H9 (cell line): Measurements from ENCODE around the gene BEGAIN. TPM values are rescaled to one million over a fixed set of nuclear protein-coding genes. Genes with fewer than 3 reads are reported as not detected.

Experiments used
- DNase-seq: peaks from one replicate; pipeline ENCODE4 v3.0.0-alpha.2; 2017
- H2AFZ ChIP-seq: one replicate; pipeline ENCODE4 v1.6.1; 2013; ENCODE audit warnings: mild to moderate bottlenecking, low read length, control low read depth, moderate library complexity
- H2AK5ac ChIP-seq: 2 replicates; pipeline ENCODE4 v1.6.1; 2013; ENCODE audit warnings: low read length, control low read depth, mixed read lengths; ENCODE audit not compliant: insufficient read length
- H2BK120ac ChIP-seq: one replicate; pipeline ENCODE4 v1.6.1; 2013; ENCODE audit warnings: low read depth, mild to moderate bottlenecking, low read length, control low read depth, inconsistent platforms; ENCODE audit not compliant: poor library complexity, severe bottlenecking
- H2BK12ac ChIP-seq: 2 replicates; pipeline ENCODE4 v1.6.1; 2013; ENCODE audit warnings: low read length, control low read depth, mixed read lengths, low read depth; ENCODE audit not compliant: insufficient read length
- H2BK15ac ChIP-seq: 2 replicates; pipeline ENCODE4 v1.6.1; 2013; ENCODE audit warnings: low read depth, low read length, control low read depth
- H2BK20ac ChIP-seq: one replicate; pipeline ENCODE4 v1.6.1; 2013; ENCODE audit warnings: low read depth, mild to moderate bottlenecking, low read length, control low read depth, inconsistent platforms; ENCODE audit not compliant: poor library complexity, severe bottlenecking
- H2BK5ac ChIP-seq: 2 replicates; pipeline ENCODE4 v1.6.1; 2013; ENCODE audit warnings: low read length, control low read depth, mixed read lengths; ENCODE audit not compliant: insufficient read length
- H3K14ac ChIP-seq: 2 replicates; pipeline ENCODE4 v1.6.1; 2013; ENCODE audit warnings: low read length, control low read depth; ENCODE audit not compliant: insufficient read depth
- H3K18ac ChIP-seq: 2 replicates; pipeline ENCODE4 v1.6.1; 2013; ENCODE audit warnings: low read depth, mild to moderate bottlenecking, mixed read lengths, low read length, control low read depth; ENCODE audit not compliant: insufficient read length
- H3K23ac ChIP-seq: 2 replicates; pipeline ENCODE4 v1.6.1; 2013; ENCODE audit warnings: low read length, control low read depth, mixed read lengths, low read depth; ENCODE audit not compliant: insufficient read length
- H3K23me2 ChIP-seq: 2 replicates; pipeline ENCODE4 v1.6.1; 2013; ENCODE audit warnings: low read depth, mild to moderate bottlenecking, mixed read lengths, low read length, control low read depth; ENCODE audit not compliant: insufficient read length, poor library complexity, severe bottlenecking
- H3K27ac ChIP-seq: 2 replicates; pipeline ENCODE4 v1.5.1; 2013; ENCODE audit warnings: low read length, control low read depth, mixed read lengths, low read depth; ENCODE audit not compliant: insufficient read length
- H3K27me3 ChIP-seq: 2 replicates; pipeline ENCODE4 v1.6.1; 2013; ENCODE audit warnings: low read length, control low read depth, inconsistent platforms; ENCODE audit not compliant: insufficient read depth
- H3K4ac ChIP-seq: 2 replicates; pipeline ENCODE4 v1.6.1; 2013; ENCODE audit warnings: low read depth, mild to moderate bottlenecking, control low read depth, inconsistent platforms, low read length, moderate library complexity
- H3K4me1 ChIP-seq: 2 replicates; pipeline ENCODE4 v1.6.1; 2013; ENCODE audit warnings: low read length, control low read depth, inconsistent platforms; ENCODE audit not compliant: insufficient read depth
- H3K4me2 ChIP-seq: 2 replicates; pipeline ENCODE4 v1.6.1; 2013; ENCODE audit warnings: low read length, control low read depth, mixed read lengths; ENCODE audit not compliant: insufficient read length, insufficient read depth
- H3K56ac ChIP-seq: 2 replicates; pipeline ENCODE4 v1.6.1; 2013; ENCODE audit warnings: low read depth, mild to moderate bottlenecking, mixed read lengths, low read length, control low read depth; ENCODE audit not compliant: insufficient read length
- H3K79me1 ChIP-seq: 2 replicates; pipeline ENCODE4 v1.6.1; 2013; ENCODE audit warnings: low read depth, mild to moderate bottlenecking, moderate library complexity, low read length, control low read depth, inconsistent platforms; ENCODE audit not compliant: insufficient read depth, poor library complexity, severe bottlenecking
- H3K79me2 ChIP-seq: 2 replicates; pipeline ENCODE4 v1.6.1; 2013; ENCODE audit warnings: low read length, control low read depth, inconsistent platforms; ENCODE audit not compliant: insufficient read depth
- H3K9ac ChIP-seq: 2 replicates; pipeline ENCODE4 v1.6.1; 2013; ENCODE audit warnings: low read length, control low read depth, mixed read lengths; ENCODE audit not compliant: insufficient read length; ENCODE audit errors: extremely low read depth
- H3K9me3 ChIP-seq: one replicate; pipeline ENCODE4 v1.6.1; 2013; ENCODE audit warnings: low read depth, low read length, inconsistent platforms; ENCODE audit not compliant: control insufficient read depth
- H3T11ph ChIP-seq: one replicate; pipeline ENCODE4 v1.6.1; 2013; ENCODE audit warnings: mild to moderate bottlenecking, low read length, control low read depth, inconsistent platforms
- H4K20me1 ChIP-seq: one replicate; pipeline ENCODE4 v1.6.1; 2013; ENCODE audit not compliant: control insufficient read depth, insufficient read length, insufficient read depth
- H4K5ac ChIP-seq: 2 replicates; pipeline ENCODE4 v1.6.1; 2013; ENCODE audit warnings: low read depth, mild to moderate bottlenecking, mixed read lengths, low read length, control low read depth; ENCODE audit not compliant: insufficient read length
- H4K8ac ChIP-seq: replicated peaks from 2 replicates; pipeline ENCODE4 v1.6.1; 2013; ENCODE audit warnings: low read length, control low read depth, mixed read lengths, low read depth; ENCODE audit not compliant: insufficient read length
- H4K91ac ChIP-seq: 2 replicates; pipeline ENCODE4 v1.6.1; 2013; ENCODE audit warnings: low read depth, mild to moderate bottlenecking, moderate library complexity, mixed read lengths, low read length, control low read depth; ENCODE audit not compliant: insufficient read length
- H3K27ac Mint-ChIP-seq, 3 experiments: 2 replicates in 2 of 3; 3 replicates in 1 of 3; pipeline ENCODE4 v1.8.0; 2020 to 2021; ENCODE audit warnings: mixed read lengths in 3 of 3, mild to moderate bottlenecking in 1 of 3, moderate library complexity in 1 of 3
- H3K27me3 Mint-ChIP-seq: 2 replicates; pipeline ENCODE4 v1.8.0; 2021; ENCODE audit warnings: low read depth, mild to moderate bottlenecking, moderate library complexity, mixed read lengths
- H3K36me3 Mint-ChIP-seq, 3 experiments: 2 replicates in 2 of 3; 3 replicates in 1 of 3; pipeline ENCODE4 v1.8.0; 2020 to 2021; ENCODE audit warnings: low read depth in 3 of 3, mixed read lengths in 3 of 3; ENCODE audit not compliant: insufficient read depth in 1 of 3
- H3K4me1 Mint-ChIP-seq, 2 experiments: 2 replicates each; pipeline ENCODE4 v1.8.0; 2020; ENCODE audit warnings: mixed read lengths in 2 of 2
- H3K4me3 Mint-ChIP-seq, 2 experiments: 2 replicates in 1 of 2; 3 replicates in 1 of 2; pipeline ENCODE4 v1.8.0; 2020 to 2021; ENCODE audit warnings: mild to moderate bottlenecking in 2 of 2, mixed read lengths in 2 of 2, moderate library complexity in 1 of 2
- H3K9me3 Mint-ChIP-seq, 2 experiments: 2 replicates in 1 of 2; 3 replicates in 1 of 2; pipeline ENCODE4 v1.8.0; 2020; ENCODE audit warnings: mild to moderate bottlenecking in 2 of 2, mixed read lengths in 2 of 2, moderate library complexity in 1 of 2
- WGBS: extraction: QIAGEN DNeasy Blood & Tissue Kit; methylation state at CpG from one replicate; pipeline ENCODE4 v1.1.7; 2013; ENCODE audit warnings: missing lambda C conversion rate, low lambda C conversion rate, mixed read lengths; ENCODE audit not compliant: insufficient read length; ENCODE audit errors: extremely low coverage; 5-methylcytosine and 5-hydroxymethylcytosine counted together
- total RNA-seq: library from RNA; stranded (reverse); gene quantifications from 2 replicates; pipeline ENCODE4 v1.2.1, GENCODE V29; 2021
- TF ChIP-seq, protein P1 (sequence below): fragments of 200-600 bp; sonication (generic); conservative IDR thresholded peaks from 3 replicates; pipeline ENCODE4 v1.8.0; 2021; ENCODE audit warnings: antibody characterized with exemption, mild to moderate bottlenecking

Gene BEGAIN
- total RNA-seq, 1 experiment from 2014 or later, result 2.6 TPM

DNA sequence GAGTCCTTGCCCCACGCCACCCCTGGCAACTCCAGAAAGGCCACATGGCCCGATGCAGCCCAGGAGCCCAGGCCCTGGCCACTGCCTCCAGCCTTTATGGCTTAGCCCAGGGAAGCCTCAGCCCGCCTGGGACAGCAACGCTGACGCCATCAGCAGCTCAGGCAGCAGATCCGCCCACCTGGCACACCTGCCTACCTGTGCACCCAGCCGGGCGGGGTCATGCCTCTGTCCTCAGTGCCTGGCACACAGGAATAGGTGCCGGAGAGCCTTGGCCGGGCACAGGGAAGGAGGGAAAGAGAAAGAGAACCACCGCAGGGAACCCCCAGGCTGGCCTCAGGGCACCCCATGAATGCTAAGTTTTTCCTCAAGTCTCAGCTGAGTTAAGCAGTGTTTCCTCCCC, 21.1 kb downstream of the BEGAIN start:
- H3K9me3 Mint-ChIP-seq, result no peaks in the 10 kb centered on the region
- H3K4me3 Mint-ChIP-seq, result peak overlapping the region in 1 of 2 experiments; percentile 35; a peak in 2 of 5 replicates
- no peak overlapping the region for H3K27ac ChIP-seq
- no CpG with 5 or more reads among the region's 11 CpGs for WGBS
- H3K79me2 ChIP-seq, result no peaks in the 10 kb centered on the region
- H3K79me1 ChIP-seq, result no peaks in the 10 kb centered on the region
- no peaks in the 10 kb centered on the region; a peak in 1 of 7 replicates for H3K36me3 Mint-ChIP-seq
- peaks cover 79% of the 10 kb centered on the region for H3K27me3 Mint-ChIP-seq
- H3K27ac Mint-ChIP-seq, result no peak overlapping the region
- H3K9ac ChIP-seq, result no peak overlapping the region
- H3K18ac ChIP-seq, result no peak overlapping the region
- TF ChIP-seq, protein P1, sequence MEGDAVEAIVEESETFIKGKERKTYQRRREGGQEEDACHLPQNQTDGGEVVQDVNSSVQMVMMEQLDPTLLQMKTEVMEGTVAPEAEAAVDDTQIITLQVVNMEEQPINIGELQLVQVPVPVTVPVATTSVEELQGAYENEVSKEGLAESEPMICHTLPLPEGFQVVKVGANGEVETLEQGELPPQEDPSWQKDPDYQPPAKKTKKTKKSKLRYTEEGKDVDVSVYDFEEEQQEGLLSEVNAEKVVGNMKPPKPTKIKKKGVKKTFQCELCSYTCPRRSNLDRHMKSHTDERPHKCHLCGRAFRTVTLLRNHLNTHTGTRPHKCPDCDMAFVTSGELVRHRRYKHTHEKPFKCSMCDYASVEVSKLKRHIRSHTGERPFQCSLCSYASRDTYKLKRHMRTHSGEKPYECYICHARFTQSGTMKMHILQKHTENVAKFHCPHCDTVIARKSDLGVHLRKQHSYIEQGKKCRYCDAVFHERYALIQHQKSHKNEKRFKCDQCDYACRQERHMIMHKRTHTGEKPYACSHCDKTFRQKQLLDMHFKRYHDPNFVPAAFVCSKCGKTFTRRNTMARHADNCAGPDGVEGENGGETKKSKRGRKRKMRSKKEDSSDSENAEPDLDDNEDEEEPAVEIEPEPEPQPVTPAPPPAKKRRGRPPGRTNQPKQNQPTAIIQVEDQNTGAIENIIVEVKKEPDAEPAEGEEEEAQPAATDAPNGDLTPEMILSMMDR, result no peak
- peaks cover 8% of the 10 kb centered on the region for H3K23me2 ChIP-seq
- H3K14ac ChIP-seq, result no peak overlapping the region
- H3K4ac ChIP-seq, result no peak overlapping the region
- H2BK15ac ChIP-seq, result no peak overlapping the region
- no peak for DNase-seq
- H2AK5ac ChIP-seq, result no peak overlapping the region
- H4K20me1 ChIP-seq, result no peaks in the 10 kb centered on the region
- no peak overlapping the region for H2AFZ ChIP-seq
- H3K23ac ChIP-seq, result no peak overlapping the region
- peaks cover 15% of the 10 kb centered on the region for H3K27me3 ChIP-seq
- no peak overlapping the region for H2BK12ac ChIP-seq
- H4K91ac ChIP-seq, result no peak overlapping the region
- H2BK20ac ChIP-seq, result no peak overlapping the region
- H3K4me1 ChIP-seq, result 0 out of 2 replicates have a peak, but pooled peaks cover 2% of the 10 kb centered on the region
- H4K8ac ChIP-seq, result no peak overlapping the region
- H2BK5ac ChIP-seq, result no peak overlapping the region
- no peak overlapping the region for H3T11ph ChIP-seq
- no peak overlapping the region for H3K56ac ChIP-seq
- no peak overlapping the region for H2BK120ac ChIP-seq
- peaks cover 6 to 16% of the 10 kb centered on the region in 2 experiments; a peak in 3 of 4 replicates for H3K4me1 Mint-ChIP-seq
- H4K5ac ChIP-seq, result no peak overlapping the region
- no peak overlapping the region for H3K4me2 ChIP-seq
- H3K9me3 ChIP-seq, result no peaks in the 10 kb centered on the region
